H1 (cell line): Measurements from ENCODE around the gene FAM83F. TPM values are rescaled to one million over a fixed set of nuclear protein-coding genes. Genes with fewer than 3 reads are reported as not detected.

Source experiments
- CTCF ChIA-PET: fragments of 300-600 bp; sonication (Branson Sonifier 250); formaldehyde crosslinking; loops from one replicate; lab custom pipeline; 2021; ENCODE audit not compliant: partially characterized antibody; lab: Charles Lee
- POLR2A ChIA-PET: fragments of 300-600 bp; sonication (Branson Sonifier 250); formaldehyde crosslinking; loops from one replicate; lab custom pipeline; 2021; ENCODE audit warnings: inconsistent platforms; ENCODE audit not compliant: partially characterized antibody; lab: Charles Lee
- DNase-seq, 2 experiments: peaks; one replicate each; pipeline versions ENCODE4 v3.0.0 to v3.0.0-alpha.2; 2010 to 2022; ENCODE audit warnings: low spot score in 2 of 2, low read depth in 1 of 2, mixed read lengths in 1 of 2
- FAIRE-seq: peaks from 2 replicates; lab custom pipeline; 2011; peaks lifted over from hg19 to GRCh38; lab: Jason Lieb, UNC
- H2AFZ ChIP-seq: 2 replicates; pipeline ENCODE4 v1.8.1; 2012; ENCODE audit warnings: low read length, inconsistent platforms
- H2AK5ac ChIP-seq: 2 replicates; pipeline ENCODE4 v1.6.1; 2013; ENCODE audit warnings: low read depth, low read length
- H2BK120ac ChIP-seq: replicated peaks from 2 replicates; pipeline ENCODE3; 2013; ENCODE audit warnings: low read depth, low read length, inconsistent platforms
- H2BK12ac ChIP-seq: 2 replicates; pipeline ENCODE4 v1.6.1; 2013; ENCODE audit warnings: low read depth, low read length
- H2BK15ac ChIP-seq: 2 replicates; pipeline ENCODE4 v1.6.1; 2013; ENCODE audit warnings: low read length
- H2BK20ac ChIP-seq: 2 replicates; pipeline ENCODE4 v1.6.1; 2013; ENCODE audit warnings: low read length
- H2BK5ac ChIP-seq: 2 replicates; pipeline ENCODE4 v1.6.1; 2013; ENCODE audit warnings: low read depth, low read length
- H3K14ac ChIP-seq: 2 replicates; pipeline ENCODE4 v1.6.1; 2013; ENCODE audit warnings: inconsistent platforms; ENCODE audit not compliant: insufficient read length
- H3K18ac ChIP-seq: 2 replicates; pipeline ENCODE4 v1.6.1; 2013; ENCODE audit warnings: low read length; ENCODE audit errors: extremely low read depth
- H3K23ac ChIP-seq: 2 replicates; pipeline ENCODE4 v1.6.1; 2013; ENCODE audit warnings: inconsistent platforms; ENCODE audit not compliant: insufficient read length
- H3K23me2 ChIP-seq: 2 replicates; pipeline ENCODE4 v1.6.1; 2013; ENCODE audit warnings: low read depth, low read length
- H3K27ac ChIP-seq: 2 replicates; pipeline ENCODE4 v1.6.1; 2011; ENCODE audit warnings: low read depth, low read length, inconsistent platforms
- H3K27me3 ChIP-seq, 4 experiments: replicated peaks in 1 of 4; 1 replicate in 1 of 4; 2 replicates in 3 of 4; pipeline versions ENCODE4 v1.6.1 to v1.8.1; 2011 to 2013; ENCODE audit warnings: low read length in 3 of 4, mild to moderate bottlenecking in 3 of 4, inconsistent platforms in 2 of 4, mixed read lengths in 2 of 4, moderate library complexity in 1 of 4; ENCODE audit not compliant: control insufficient read depth in 3 of 4, insufficient read depth in 3 of 4; ENCODE audit errors: extremely low read depth in 1 of 4
- H3K36me3 ChIP-seq, 4 experiments: 2 replicates each; pipeline versions ENCODE4 v1.6.1 to v1.8.1; 2011 to 2013; ENCODE audit warnings: mild to moderate bottlenecking in 4 of 4, low read length in 3 of 4, moderate library complexity in 2 of 4, control low read depth in 1 of 4, inconsistent platforms in 1 of 4; ENCODE audit not compliant: insufficient read depth in 4 of 4, control insufficient read depth in 2 of 4
- H3K4ac ChIP-seq: replicated peaks from 2 replicates; pipeline ENCODE3; 2013; ENCODE audit warnings: low read length, low read depth, mixed read lengths, inconsistent platforms; ENCODE audit not compliant: insufficient read length
- H3K4me1 ChIP-seq, 4 experiments: replicated peaks in 1 of 4; 1 replicate in 1 of 4; 2 replicates in 3 of 4; pipeline versions ENCODE4 v1.6.1 to v1.8.1; 2011 to 2013; ENCODE audit warnings: low read length in 3 of 4, inconsistent platforms in 2 of 4, mixed read lengths in 1 of 4; ENCODE audit not compliant: insufficient read depth in 4 of 4, control insufficient read depth in 3 of 4
- H3K4me2 ChIP-seq, 2 experiments: 2 replicates each; pipeline versions ENCODE4 v1.6.1 to v1.8.1; 2011 to 2013; ENCODE audit warnings: low read depth in 2 of 2, low read length in 2 of 2, control low read depth in 1 of 2, inconsistent platforms in 1 of 2, mild to moderate bottlenecking in 1 of 2; ENCODE audit not compliant: insufficient read depth in 1 of 2
- H3K4me3 ChIP-seq, 4 experiments: fragments of 200-600, 300-600 bp in 1 of 4; sonication (generic), shearing (Covaris generic), sonication (Bioruptor Twin) in 1 of 4; 2 replicates each; pipeline versions ENCODE4 v1.5.1 to v1.8.1; 2011 to 2016; ENCODE audit warnings: low read length in 4 of 4, low read depth in 3 of 4, control low read depth in 2 of 4, inconsistent platforms in 2 of 4, mild to moderate bottlenecking in 2 of 4, mixed read lengths in 1 of 4, moderate library complexity in 1 of 4; ENCODE audit not compliant: insufficient read depth in 2 of 4; ENCODE audit errors: extremely low read depth in 1 of 4
- H3K56ac ChIP-seq: replicated peaks from 2 replicates; pipeline ENCODE3; 2013; ENCODE audit warnings: low read depth, mild to moderate bottlenecking, mixed read lengths, low read length, inconsistent platforms; ENCODE audit not compliant: insufficient read length
- H3K79me1 ChIP-seq: 2 replicates; pipeline ENCODE4 v1.6.1; 2013; ENCODE audit warnings: low read depth, low read length, control low read depth
- H3K79me2 ChIP-seq, 2 experiments: 2 replicates each; pipeline versions ENCODE4 v1.6.1 to v1.8.1; 2012 to 2013; ENCODE audit warnings: low read length in 2 of 2, mild to moderate bottlenecking in 2 of 2, inconsistent platforms in 1 of 2; ENCODE audit not compliant: insufficient read depth in 2 of 2, control insufficient read depth in 1 of 2
- H3K9ac ChIP-seq, 4 experiments: replicated peaks in 1 of 4; 1 replicate in 1 of 4; 2 replicates in 3 of 4; pipeline versions ENCODE4 v1.6.1 to v1.8.1; 2011 to 2013; ENCODE audit warnings: low read depth in 3 of 4, low read length in 3 of 4, control low read depth in 2 of 4, mild to moderate bottlenecking in 2 of 4, moderate library complexity in 2 of 4, inconsistent platforms in 1 of 4; ENCODE audit errors: extremely low read depth in 1 of 4
- H3K9me3 ChIP-seq, 2 experiments: 2 replicates each; pipeline versions ENCODE4 v1.6.1 to v1.8.1; 2012 to 2013; ENCODE audit warnings: mild to moderate bottlenecking in 2 of 2, moderate library complexity in 2 of 2, control low read depth in 1 of 2, inconsistent platforms in 1 of 2, low read depth in 1 of 2, low read length in 1 of 2, mixed read lengths in 1 of 2; ENCODE audit not compliant: insufficient read depth in 2 of 2
- H4K20me1 ChIP-seq, 2 experiments: replicated peaks in 1 of 2; 2 replicates each; pipeline versions ENCODE3 to v1.8.1; 2011 to 2013; ENCODE audit warnings: inconsistent platforms in 2 of 2, low read length in 2 of 2, mild to moderate bottlenecking in 1 of 2; ENCODE audit not compliant: insufficient read depth in 2 of 2, control insufficient read depth in 1 of 2
- H4K5ac ChIP-seq: 2 replicates; pipeline ENCODE4 v1.6.1; 2013; ENCODE audit warnings: low read length, low read depth, mixed read lengths, inconsistent platforms; ENCODE audit not compliant: insufficient read length
- H4K8ac ChIP-seq: 2 replicates; pipeline ENCODE4 v1.8.0; 2013; ENCODE audit warnings: mild to moderate bottlenecking, moderate library complexity, low read length, inconsistent platforms; ENCODE audit not compliant: insufficient read depth; ENCODE audit errors: extremely low read depth
- H4K91ac ChIP-seq: replicated peaks from 2 replicates; pipeline ENCODE3; 2013; ENCODE audit warnings: low read length, mixed read lengths, inconsistent platforms; ENCODE audit not compliant: insufficient read length
- RAD21 ChIP-seq, 2 experiments: IDR thresholded peaks in 1 of 2; conservative IDR thresholded peaks in 1 of 2; 2 replicates each; pipeline ENCODE4 v1.6.1; 2011; ENCODE audit warnings: low read depth in 2 of 2, low read length in 2 of 2, improper control_type of control experiment in 1 of 2, inconsistent platforms in 1 of 2, mild to moderate bottlenecking in 1 of 2, moderate library complexity in 1 of 2
- RXRA ChIP-seq: IDR thresholded peaks from 2 replicates; pipeline ENCODE4 v1.6.1; 2011; ENCODE audit warnings: low read depth, mild to moderate bottlenecking, low read length, moderate library complexity; ENCODE audit not compliant: insufficient read depth
- SRF ChIP-seq: IDR thresholded peaks from 2 replicates; pipeline ENCODE4 v1.6.1; 2011; ENCODE audit warnings: mild to moderate bottlenecking, low read depth, low read length, moderate library complexity
- WGBS, 2 experiments: shearing (Covaris generic) in 1 of 2; methylation state at CpG; one replicate each; pipeline versions ENCODE4 v1.1.6 to v1.1.7; 2013 to 2015; ENCODE audit warnings: low lambda C conversion rate in 2 of 2, mixed read lengths in 2 of 2, inconsistent platforms in 1 of 2, low coverage in 1 of 2, missing lambda C conversion rate in 1 of 2; ENCODE audit not compliant: insufficient replicate concordance in 2 of 2, insufficient coverage in 1 of 2, insufficient read length in 1 of 2; ENCODE audit errors: extremely low coverage in 1 of 2, missing lambda C conversion rate in 1 of 2; 5-methylcytosine and 5-hydroxymethylcytosine counted together
- polyA plus RNA-seq, 7 experiments: library from polyadenylated mRNA; depleted of rRNA in 3 of 7; stranded (reverse) in 5 of 7; unstranded in 2 of 7; fragments of >200 nt in 5 of 7; fragments of 200-250 nt in 2 of 7; gene quantifications; 1 replicate in 5 of 7; 2 replicates in 1 of 7; 4 replicates in 1 of 7; pipeline versions ENCODE4 v1.2.1 to v1.2.3, GENCODE V29; 2011 to 2013; ENCODE audit warnings: missing spikeins in 2 of 7, mixed read lengths in 2 of 7
- total RNA-seq: library from RNA; stranded (reverse); fragmentation: NEBNext Ultra II Directional; extraction: Animal tissue kit (Norgen Biotek cat#: 25700); gene quantifications from 2 replicates; pipeline ENCODE4 v1.2.1, GENCODE V29; 2021

The FAM83F gene
- total and polyA plus RNA-seq, 2 of the 8 experiments (the other 6 are each of a cell fraction or from before 2014, with no cell fraction given), result 8.6 to 18.9 TPM

GRCh38 chr22:40030026-40030757 is 35.4 kb downstream of the FAM83F start:
- no peak for FAIRE-seq
- CTCF ChIA-PET, result interaction anchor here (0.7 to 13.2 kb wide), 8 partner anchors 7 to 495 kb away, joined by 3 to 159 read pairs (median 14); no protein-coding TSS in a partner anchor
- no peak for DNase-seq
- Histone ChIP-seq H3K27ac (no peak overlapping the region), H3K36me3 (no peaks in the 10 kb centered on the region), H3K23ac (no peak overlapping the region), H3K18ac (peak overlapping the region; percentile 19; the same call in 1 of the 2 replicates), H3K4ac (no peak overlapping the region), H2BK5ac (0 out of 2 replicates have a peak overlapping the region, but pooled peaks have one; percentile 19), H2BK15ac (no peak overlapping the region), H3K79me2 (no peaks in the 10 kb centered on the region), H4K20me1 (peaks cover 0 to 5% of the 10 kb centered on the region in 2 experiments), H3K4me3 (no peak overlapping the region), H2BK12ac (no peak overlapping the region), H2BK20ac (0 out of 2 replicates have a peak overlapping the region, but pooled peaks have one; percentile 61), H3K4me2 (no peak overlapping the region), H3K14ac (no peak overlapping the region), H3K9me3 (no peaks in the 10 kb centered on the region), H2AK5ac (no peak overlapping the region), H2BK120ac (no peak overlapping the region), H3K56ac (no peak overlapping the region), H3K9ac (no peak overlapping the region), H2AFZ (no peak overlapping the region), H3K27me3 (no peaks in the 10 kb centered on the region), H3K23me2 (no peaks in the 10 kb centered on the region), H4K91ac (peak overlapping the region; percentile 46), H4K8ac (no peak overlapping the region), H4K5ac (no peak overlapping the region), H3K4me1 (peaks cover 0 to 6% (median 4%) of the 10 kb centered on the region in 4 experiments; a peak in 4 of 7 replicates), H3K79me1 (no peaks in the 10 kb centered on the region)
- 89% methylated on average over 13 of the region's 13 CpGs; no CpG with 5 or more reads in 1 of the 2 experiments for WGBS, 2 experiments
- TF ChIP-seq SRF (no peak), RXRA (no peak), RAD21 (IDR thresholded peaks at IDR 0.05 in 1 of 2, conservative IDR thresholded peaks at IDR 0.05 in 1 of 2; ENCODE audit: low read depth in 2 of 2, low read length in 2 of 2) (no peak)
- POLR2A ChIA-PET, result interaction anchor here (0.8 to 3.4 kb wide), 5 partner anchors 9 to 510 kb away, joined by 3 to 16 read pairs (median 4); no protein-coding TSS in a partner anchor
